Type B pancreatic cell (in vitro differentiated cells): Measurements from ENCODE around the gene PITPNB. TPM values are rescaled to one million over a fixed set of nuclear protein-coding genes. Genes with fewer than 3 reads are reported as not detected.

Source experiments
- microRNA-seq: library from miRNA; unstranded; fragments of <30 nt; microRNA quantifications from one replicate; pipeline ENCODE4, GENCODE V29; 2020
- total RNA-seq: library from RNA; stranded (reverse); gene quantifications from 2 replicates; pipeline ENCODE4 v1.2.1, GENCODE V29; 2021; ENCODE audit warnings: low replicate concordance

PITPNB gene
- total RNA-seq, 1 donor from 2014 or later: 73.2 TPM

Small RNA genes within 50 kb of the gene (microRNA-seq; reads per million reads assigned to microRNA genes)
- gene MIR3199-1: not detected
- gene MIR3199-2: not detected

Other genes starting within 250 kb of the PITPNB start
- 1.7 and 17.0 TPM in 2 replicates for gene MN1, start 117.5 kb downstream of the PITPNB start, total RNA-seq